Stimulated activated CD8-positive, alpha-beta memory T cell treated with anti-CD3 and anti-CD28 coated beads, Interleukin-4, amount 100 ng/mL, for 1 hour (primary cell): ENCODE measurements around the gene BPGM.
"Not testable (repeated sequence)": the region's sequence is repeated elsewhere in the genome, so short reads cannot be mapped to it uniquely, and the experiment has no call there.

Experiments used
- DNase-seq, 2 donors: peaks; one replicate each; pipeline ENCODE4 v3.0.0-alpha.2; 2020; ENCODE audit warnings: low read depth in 2 of 2, low spot score in 1 of 2

Gene BPGM

DNA sequence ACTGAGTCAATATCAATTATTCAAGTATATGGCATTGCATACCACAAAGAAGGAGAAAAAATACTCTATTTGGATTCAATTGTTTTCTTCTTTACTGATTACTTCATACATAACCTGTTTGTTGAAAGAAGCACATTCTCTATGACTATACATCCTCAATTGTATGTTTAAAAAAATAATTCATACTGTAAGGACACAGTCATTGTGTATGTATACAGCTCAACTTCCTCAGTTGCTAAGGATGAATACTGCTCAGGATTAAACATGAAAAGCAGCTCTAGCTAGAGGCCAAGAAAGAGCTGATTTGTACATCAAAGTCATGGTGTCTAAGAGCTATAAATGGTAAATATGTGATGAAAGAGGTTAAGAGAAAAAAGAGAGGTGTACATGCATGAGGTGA is 15.8 kb upstream of the BPGM start:
- no peak for DNase-seq

DNA sequence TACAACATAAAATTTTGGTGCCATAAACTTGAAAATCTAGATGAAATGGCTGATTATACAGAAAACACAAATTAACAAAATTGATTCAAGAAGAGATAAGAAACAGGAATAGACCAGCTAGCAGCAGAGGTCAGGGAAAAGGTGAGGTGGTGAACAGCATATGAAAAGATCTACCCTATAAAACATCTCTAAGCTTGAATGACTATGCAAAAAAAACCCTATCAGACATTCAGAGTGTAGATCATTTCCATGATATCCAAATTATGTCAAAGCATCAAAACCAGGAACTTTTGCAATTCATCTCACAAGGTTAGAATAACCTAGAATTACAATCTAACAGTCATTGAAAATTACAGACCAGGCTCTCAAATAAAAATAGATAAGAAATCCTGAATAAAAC is 14.6 kb upstream of the BPGM start:
- DNase-seq, result no peak

DNA sequence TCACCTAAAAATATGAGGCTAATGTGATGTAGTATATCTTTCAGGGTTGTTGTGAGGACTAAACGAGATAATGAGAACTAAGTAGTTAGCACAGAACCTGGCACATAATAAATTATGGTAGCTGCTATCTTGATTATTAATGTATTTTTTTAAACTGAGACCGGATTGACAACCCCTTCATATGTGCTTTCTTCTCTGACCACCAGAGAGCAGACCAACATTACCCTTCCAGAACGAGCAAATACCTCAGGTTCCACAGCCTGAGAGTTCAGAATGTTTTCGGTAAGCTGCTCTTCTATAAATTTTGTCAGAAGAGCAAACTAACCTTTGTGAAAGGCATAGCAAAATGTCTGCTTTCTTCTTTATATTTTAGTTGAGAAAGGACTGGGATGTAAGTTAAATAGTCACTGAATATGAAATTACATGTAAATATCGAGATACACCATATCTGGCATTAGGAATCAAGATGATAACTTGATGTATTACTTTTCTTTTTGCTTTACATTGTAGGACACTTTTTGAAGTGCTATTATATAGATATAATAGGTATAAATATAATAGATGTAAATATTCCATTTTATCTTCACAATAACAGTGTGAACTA is 13.6 kb upstream of the BPGM start:
- no peak for DNase-seq

- DNase-seq, result no peak
Measured at GRCh38 chr7:134636008-134636449, 10.6 kb upstream of the BPGM start.

DNA sequence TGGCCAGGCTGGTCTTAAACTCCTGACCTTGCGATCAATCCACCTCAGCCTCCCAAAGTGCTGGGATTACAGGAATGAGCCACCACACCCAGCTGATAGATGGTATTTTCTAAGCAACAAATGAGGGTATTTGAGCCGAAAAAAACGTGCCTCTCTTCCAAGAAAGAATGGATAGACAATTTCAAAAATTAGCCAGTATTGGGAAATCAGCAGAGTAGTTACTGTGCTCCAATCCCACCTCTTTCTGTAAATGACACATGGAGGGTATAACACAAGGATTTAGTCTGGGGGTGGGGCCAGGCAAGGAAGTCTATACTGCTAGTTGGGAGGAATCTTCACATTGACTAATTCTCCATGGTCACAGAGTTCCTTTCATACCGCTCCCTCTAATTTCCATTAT is 9.2 kb upstream of the BPGM start:
- no peak for DNase-seq

DNA sequence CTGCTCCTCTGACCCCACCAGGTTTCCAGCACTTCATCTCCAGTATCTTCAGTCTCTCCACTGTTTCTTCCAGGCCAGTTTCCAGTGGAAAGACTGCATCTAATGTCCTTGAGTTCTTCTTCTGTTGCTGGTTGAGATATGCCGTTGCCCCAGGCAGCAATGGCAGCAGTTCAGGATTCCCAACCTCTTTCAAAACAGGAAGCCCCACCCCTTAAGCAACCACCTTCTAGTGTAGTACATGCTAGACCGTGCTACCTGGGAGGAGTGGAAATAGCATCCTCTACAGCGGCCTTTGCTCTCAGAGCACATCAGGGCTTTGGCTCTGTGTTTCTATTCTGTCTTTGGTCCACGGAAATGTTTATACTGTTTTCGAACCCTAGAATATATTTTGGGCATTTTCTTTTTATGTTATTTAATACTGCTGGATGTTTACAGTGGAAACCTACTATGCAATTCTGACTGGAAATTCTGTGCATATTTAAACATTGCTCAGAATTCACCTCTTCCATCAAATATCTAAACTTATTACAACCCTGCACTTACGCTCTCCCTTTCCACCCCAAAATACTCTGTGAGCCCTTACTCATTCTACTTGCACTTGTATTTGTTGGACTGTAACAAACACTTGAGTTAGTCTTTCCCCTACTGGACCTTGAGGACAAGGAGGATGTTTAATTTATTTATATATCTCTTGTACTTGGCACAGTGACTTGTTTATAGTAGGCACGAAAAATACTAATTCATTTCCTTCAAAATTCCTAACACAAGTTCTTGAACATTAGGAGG is 8.5 kb upstream of the BPGM start:
- DNase-seq, result no peak

DNA sequence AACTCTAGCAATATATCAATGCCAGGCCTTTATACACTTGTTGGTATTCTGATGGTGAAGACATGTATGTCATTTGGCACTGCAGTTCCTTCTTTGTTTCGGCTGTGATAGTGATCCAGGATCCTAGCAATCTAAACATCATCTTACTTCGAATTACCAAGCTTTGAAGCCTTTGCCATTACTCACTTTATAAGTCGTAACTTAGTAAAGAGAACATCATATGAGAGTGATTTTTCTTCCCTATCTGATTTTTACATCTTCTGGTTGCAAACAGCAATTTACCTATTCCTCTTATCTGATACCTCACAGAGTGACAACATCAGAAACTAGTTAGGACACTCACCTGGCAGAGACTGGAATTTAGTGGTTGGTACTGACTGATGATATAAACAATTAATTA is 7.6 kb upstream of the BPGM start:
- no peak for DNase-seq

- DNase-seq, result no peak
Measured at GRCh38 chr7:134639683-134640279, 6.9 kb upstream of the BPGM start.

GRCh38 chr7:134640842-134641715 is 5.6 kb upstream of the BPGM start:
- DNase-seq, result no peak

DNA sequence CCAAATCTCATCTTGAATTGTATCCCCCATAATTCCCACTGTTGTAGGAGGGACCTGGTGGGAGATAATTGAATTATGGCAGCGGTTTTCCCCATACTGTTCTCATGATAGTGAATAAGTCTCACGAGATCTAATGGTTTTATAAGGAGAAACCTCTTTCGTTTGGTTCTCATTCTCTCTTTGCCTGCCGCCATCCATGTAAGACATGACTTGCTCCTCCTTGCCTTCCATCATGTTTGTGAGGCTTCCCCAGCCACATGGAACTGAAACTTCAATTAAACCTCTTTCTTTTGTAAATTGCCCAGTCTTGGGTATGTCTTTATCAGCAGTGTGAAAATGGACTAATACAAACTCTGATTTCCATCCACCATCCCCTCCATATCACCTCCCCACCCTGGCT is 4.7 kb upstream of the BPGM start:
- DNase-seq, result not testable (repeated sequence)

DNA sequence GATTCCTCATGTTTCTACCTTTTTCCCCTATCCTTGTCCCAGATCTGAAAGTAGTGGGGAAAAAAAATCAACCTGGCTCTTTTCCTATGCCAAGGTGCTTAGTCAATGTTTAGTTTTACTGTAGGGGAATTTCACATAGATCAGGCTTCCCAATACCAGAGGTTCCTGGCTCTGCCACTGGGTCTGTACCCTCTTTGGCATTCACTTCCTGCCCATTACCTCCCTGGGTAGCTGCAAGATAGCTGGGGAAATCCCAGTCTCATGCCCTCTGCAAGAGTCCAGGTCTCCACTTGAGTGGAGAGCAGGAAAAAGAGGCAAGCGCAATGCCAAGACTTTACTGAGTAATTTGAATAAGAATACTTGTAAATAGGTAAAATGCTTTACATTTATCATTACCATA is 3.5 kb upstream of the BPGM start:
- no peak for DNase-seq

DNA sequence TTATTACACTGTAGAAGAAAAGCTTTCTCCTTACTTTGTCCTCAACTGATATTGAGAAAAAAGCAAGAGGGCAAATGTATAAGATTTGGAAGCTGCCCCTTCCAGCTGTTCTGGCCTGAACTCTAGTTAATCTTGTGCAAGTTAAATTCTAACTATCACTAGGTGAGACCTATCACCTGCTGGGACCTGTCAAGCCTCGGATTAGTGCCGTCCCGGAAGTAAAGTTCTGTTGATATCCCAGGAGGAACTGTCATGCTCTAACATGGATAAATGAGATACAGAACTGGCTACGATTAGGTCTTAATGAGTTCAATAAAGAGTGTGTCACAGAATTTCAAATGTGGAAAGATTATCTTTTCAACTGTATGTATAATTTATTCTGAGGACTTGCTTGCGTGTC is 1.2 kb upstream of the BPGM start:
- DNase-seq, result no peak

DNA sequence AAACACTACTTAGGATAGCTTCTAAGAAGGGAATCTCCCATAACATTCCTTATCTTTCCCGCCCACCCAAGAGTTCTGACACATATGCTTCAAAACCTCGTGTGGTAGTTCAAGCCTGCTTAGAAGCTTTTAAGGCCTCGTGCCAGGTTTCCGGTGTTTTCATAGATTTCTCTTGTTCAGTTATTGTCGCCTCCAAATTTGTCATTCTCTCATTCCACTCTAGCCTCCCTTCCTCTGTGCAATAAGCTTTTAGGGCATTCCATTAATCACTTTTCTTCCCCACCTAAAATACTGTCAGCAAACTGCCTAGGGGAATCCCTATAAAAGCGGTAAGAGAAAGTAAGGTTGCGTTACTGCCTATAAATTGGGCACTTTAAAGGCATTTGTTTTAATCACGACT is 718 bp upstream of the BPGM start:
- no peak for DNase-seq

- DNase-seq, result no peak
Measured at GRCh38 chr7:134648456-134648855, 1.8 kb downstream of the BPGM start.

GRCh38 chr7:134649226-134649775 is 2.6 kb downstream of the BPGM start:
- no peak for DNase-seq

GRCh38 chr7:134651991-134652390 is 5.3 kb downstream of the BPGM start:
- DNase-seq, result no peak

- DNase-seq, result no peak
Measured at GRCh38 chr7:134654104-134654775, 7.6 kb downstream of the BPGM start.

DNA sequence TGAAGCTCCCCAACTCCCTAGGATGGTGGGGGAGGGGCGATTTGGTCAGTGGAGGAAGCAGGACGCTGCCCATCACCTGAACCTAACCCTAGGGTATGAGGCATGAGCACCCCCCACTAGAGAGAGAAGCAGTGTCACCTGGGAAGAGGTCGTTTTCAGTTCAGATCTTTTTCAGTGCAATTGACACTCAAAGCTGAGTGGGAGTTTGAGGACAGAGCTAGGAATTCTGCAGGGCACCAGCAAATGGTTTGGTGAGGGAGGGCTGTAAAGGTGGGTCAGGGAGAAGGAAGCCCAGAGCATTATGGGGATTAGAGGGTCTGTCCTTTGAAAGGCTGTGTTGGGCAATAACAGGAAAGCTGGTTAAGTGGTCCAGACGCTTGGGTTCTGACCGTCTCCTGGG is 10.9 kb downstream of the BPGM start:
- no peak for DNase-seq

DNA sequence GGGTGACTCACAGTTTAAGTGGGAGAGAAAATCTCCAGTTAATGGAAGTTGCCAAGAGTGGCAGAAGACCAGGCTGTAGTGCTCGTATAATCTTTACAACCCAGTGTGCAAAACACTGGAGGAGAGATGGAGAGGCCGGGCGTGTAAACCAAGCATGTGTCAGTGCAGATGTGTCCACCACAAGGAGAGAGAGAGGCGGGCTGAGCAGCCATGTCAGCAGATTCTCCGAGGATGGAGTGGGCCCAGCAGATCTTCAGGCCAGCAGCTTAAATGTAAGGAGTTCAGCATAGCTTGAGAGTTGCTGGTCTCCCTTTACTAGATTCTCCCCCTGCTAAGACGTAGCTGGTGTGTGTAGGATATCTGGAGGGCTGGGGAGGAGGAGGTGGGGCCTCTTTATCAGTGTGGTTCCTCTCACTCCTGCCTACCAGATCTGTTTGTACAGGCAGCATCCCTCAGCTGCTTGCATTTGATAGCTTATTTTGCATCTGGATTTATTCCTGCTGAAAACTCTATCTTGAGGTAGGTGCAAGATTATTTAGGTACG is 13.7 kb downstream of the BPGM start:
- no peak for DNase-seq

DNA sequence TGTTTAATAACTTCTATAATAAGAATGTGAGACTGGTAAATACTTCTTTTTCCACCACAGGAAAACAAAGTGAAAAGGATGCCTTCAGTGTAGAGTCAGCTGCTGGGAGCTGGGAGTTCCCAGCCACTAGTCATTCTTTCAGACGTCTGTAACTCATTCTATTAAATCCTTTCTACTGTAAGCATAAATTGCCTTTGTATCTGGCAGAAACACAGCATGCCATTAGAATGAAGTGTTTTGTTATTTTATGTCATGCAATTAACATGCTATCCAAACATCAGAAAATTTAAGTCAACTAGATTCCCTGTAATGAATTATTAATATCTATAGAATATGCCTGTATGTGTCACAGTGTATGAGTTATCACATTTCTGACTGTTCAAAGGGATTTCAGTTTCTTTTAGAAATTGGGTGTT is 14.3 kb downstream of the BPGM start:
- DNase-seq, result no peak
